GM18867 (cell line): Measurements from ENCODE around the gene TPO.
"Not testable (repeated sequence)": the region's sequence is repeated elsewhere in the genome, so short reads cannot be mapped to it uniquely, and the experiment has no call there.

ENCODE experiments used
- ATAC-seq: cut with Tn5 transposase; IDR thresholded peaks from one replicate; pipeline ENCODE4 v1.9.1; 2021; ENCODE audit warnings: mild to moderate bottlenecking, moderate library complexity; ENCODE audit not compliant: unreplicated experiment

Gene TPO

GRCh38 chr2:1550076-1550475 is 136.8 kb downstream of the TPO start:
- ATAC-seq = no peak

DNA sequence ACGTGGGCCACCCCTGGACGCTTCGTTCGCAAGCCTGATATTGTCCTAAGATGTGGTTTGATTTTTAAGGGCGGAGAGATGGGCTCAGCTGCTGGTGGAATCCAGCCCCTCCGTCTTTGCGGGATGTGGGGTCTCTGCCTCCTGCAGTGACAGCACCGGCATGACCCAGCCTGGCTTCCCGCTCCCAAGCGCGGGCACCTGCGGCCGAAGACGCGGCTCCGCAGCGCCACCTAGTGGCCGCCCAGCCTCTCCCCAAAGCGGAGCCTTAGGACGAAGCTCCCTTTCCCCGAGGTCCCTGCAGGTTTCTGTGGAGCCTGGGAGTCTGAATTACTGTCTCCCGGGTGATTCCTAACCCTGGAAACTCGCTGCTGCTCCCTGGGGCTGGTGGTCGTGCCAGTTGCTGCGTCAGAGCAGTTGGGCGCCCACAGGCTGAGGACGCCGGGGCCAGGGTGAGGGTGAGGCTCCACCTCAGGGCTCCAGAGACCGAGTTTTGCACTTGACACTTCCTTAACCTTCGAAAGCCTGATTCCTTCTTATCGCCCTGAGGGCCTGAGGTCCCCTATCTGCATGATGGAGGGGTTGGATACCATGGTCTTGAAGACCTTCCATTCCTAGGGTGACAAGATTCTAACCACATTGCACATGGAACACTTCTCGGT is 137.5 kb downstream of the TPO start:
- ATAC-seq = peak; percentile 70

GRCh38 chr2:1551905-1552304 is 138.6 kb downstream of the TPO start:
- ATAC-seq = no peak

DNA sequence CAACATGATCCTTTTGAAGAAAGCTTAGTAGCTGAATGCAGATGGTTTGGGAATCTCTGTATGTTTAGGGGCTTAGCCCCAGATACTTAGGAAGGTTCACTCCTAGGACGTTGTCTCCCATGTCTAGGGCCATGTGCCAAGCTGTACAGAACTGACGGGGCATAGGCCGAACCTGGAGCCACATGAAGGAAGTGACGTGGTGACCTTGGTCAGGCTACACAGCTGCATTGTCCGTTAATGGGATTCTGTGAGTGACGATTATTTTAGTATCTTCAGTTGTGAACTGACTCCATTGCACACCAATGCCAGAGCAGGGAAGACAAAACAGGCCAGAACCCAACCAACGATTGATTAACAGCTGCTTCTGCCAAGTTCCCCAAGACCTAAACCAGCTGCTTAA is 139.3 kb downstream of the TPO start:
- no peak for ATAC-seq

DNA sequence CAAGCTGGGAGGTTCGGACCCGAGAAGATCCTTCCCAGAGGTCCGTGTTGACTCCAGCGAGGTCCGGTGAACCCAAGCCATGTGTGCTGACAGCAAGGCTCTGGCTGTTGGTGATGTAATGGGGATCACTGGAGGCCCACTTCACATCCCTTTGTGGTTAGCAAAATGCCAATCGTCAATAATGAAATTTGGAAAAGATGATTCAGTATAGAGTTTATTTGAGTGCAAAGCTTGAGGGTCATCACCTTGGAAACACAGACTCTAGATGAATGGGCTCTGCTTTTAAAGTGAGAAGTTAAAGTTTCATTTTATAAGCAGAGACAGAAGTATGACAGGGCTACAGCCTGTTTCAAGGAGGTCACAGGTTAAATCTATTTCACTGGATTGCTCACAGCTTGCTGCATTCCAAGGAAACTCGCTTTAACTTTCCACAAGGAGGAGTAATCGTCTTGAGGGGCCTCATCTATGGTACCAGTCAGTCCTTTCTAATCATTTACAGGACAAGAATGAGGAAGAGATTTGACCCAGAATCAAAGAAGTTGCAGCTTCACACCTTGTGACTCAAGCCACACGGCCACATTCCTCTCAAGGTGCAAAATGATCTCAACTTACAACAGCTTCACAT is 140.5 kb downstream of the TPO start:
- no peak for ATAC-seq

- ATAC-seq = no peak
Observed at GRCh38 chr2:1556286-1556685, 143.0 kb downstream of the TPO start.

DNA sequence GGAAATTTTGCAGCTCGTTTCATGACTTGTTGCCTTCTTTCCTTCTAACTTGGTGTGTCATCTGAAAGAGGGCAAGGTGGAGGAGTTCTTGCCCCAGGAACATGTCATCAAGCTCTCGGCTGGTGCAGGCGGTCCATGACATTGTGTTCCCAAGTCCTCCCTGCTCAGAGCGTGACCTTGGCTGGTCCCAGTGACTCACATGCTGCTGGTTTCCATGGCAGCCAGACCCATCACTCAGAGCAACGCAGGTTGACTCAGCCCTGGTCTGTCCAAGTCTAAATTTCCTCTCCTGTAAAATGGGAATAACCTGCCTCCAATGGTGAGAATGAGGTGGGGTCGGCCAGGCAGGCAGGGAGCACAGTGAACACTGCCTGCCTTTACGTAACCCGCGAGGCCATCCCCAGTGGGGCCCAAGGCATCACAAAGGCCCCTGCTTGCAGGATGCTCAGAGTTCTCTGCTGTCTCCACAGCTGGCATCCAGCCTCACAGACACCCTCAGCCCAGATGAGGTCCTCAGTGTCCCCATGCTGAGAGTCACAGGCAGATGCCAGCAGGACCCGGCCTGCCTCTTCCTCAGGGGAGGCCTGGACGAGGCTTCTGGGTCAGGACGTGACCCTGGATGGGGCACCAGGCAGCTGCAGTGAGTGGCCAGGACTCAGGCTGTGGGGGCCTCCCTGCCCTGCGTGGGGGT is 143.7 kb downstream of the TPO start:
- ATAC-seq = no peak

- ATAC-seq = no peak
Observed at GRCh38 chr2:1557467-1557820, 144.2 kb downstream of the TPO start.

GRCh38 chr2:1559589-1560175 is 146.4 kb downstream of the TPO start:
- ATAC-seq = no peak

DNA sequence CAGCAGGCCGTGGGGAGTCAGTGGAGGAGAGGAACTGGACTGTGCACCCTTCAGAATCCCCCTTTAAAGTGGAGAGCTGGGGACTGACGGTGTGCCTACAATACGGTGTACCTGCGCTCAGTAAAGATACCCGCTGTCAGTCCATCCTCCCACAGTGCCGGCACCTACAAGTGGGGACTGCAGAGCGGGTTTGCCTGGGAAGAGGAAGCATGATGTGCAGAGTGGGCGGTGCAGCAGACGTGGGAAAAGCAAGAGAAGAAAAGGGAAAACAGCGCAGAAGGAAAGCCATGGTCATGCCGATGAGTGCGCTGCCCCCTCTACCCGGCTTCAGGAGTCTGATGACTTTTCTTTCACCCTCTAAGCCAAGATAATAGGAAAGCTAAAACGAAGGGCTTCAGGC is 148.0 kb downstream of the TPO start:
- no peak for ATAC-seq

DNA sequence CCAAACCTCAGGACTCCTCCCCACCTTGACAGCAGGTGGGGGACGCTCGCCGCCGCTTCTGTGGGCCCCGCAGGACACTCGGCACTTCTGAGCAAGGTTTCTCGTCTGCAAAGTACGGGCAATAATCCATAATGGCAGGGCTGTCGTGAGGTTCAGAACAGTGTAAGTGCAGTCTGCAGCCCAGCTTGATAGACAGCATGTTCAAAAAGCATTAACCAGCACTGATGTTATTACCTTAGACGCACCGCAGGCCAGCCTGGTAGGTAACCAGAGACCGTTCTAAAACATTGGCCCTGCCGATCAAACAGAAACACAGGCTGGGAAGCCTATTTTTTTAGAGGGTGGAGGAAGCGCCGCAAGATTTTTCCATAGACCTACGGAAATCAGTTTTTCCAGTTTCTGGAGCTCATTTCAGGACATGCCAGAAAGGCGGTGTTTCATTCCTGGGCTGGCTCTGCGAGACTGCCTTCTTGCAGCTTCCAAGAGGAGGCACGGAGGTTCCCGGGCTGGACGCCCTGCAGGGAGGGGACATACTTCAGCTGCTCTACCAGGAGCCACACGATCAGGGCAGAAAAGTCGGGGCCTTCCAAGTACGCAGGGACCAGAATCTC is 148.7 kb downstream of the TPO start:
- no peak for ATAC-seq

DNA sequence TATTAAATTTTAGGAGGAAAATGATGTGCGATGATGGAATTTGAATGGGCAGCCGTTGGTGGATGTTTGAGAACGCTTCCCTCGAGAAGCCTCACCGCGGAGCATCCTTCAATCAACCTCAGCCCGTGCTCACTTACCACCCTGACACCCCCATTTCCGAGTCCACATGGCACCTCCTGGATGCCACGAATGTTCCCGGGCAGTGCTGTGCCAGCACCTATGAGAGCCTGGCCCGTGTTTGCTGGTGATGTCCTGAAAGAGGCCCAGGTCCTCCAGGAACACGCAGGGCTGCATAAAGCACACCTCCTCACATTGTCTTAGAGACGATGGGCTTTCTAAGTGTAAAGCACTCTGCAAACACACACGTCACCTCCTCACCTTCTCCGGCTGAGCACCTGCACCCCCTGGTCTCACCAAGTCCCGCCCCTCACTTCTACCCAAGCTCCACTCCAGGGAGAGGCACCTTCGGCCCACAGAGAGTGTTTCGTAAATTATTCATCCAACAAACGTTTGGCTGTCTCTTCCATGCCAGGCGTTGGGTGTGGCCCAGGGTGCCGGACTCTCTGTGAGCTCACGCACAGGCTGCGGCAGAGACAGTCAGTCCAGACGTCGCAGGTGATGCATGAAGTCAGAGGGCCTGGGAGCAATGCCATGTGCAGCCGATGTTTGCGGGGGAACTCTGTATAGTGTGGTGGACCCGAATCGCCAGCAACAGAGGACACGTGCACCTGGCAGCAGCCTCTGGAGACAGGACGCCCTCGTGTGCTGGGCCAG is 150.0 kb downstream of the TPO start:
- no peak for ATAC-seq

GRCh38 chr2:1563943-1564891 is 151.0 kb downstream of the TPO start:
- no peak for ATAC-seq

GRCh38 chr2:1567556-1568344 is 154.5 kb downstream of the TPO start:
- ATAC-seq = no peak

DNA sequence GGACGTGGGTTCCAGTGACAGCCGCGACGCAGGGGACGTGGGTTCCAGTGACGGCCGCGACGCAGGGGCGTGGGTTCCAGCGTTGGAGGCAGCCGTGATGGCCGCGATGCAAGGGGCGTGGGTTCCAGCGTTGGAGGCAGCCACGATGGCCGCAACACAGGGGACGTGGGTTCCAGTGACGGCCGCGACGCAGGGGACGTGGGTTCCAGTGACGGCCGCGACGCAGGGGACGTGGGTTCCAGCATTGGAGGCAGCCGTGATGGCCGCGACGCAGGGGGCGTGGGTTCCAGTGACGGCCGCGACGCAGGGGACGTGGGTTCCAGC is 155.0 kb downstream of the TPO start:
- ATAC-seq = not testable (repeated sequence)

DNA sequence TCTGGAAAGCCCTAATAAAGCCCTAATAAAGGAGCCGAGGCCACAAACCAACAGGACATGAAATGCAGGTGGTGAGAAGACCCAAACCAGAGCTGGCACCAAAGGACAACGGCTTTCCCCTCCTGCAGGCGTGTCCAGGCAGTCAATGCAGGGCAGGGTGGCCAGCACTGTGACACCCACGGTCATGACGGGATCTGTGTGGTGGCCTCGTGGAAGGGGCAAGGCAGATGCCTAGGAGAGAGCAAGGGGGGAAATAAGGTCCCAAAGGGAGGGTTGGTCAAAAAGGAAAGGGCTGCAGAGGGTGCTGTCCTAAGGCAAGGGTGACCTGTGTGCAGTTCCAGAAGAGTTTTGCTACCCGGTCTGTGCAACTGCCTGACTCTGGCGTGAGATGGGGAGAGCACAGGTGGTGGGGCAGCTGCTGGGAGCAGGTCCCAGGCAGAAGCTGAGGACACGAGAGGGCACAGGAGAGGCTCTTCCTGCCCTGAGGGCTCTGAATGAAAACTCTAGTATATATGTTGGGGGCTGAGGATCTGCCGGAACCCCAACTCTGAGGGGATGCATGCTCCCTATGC is 156.7 kb downstream of the TPO start:
- ATAC-seq = no peak

- no peak for ATAC-seq
Observed at GRCh38 chr2:1571477-1572417, 158.5 kb downstream of the TPO start.

DNA sequence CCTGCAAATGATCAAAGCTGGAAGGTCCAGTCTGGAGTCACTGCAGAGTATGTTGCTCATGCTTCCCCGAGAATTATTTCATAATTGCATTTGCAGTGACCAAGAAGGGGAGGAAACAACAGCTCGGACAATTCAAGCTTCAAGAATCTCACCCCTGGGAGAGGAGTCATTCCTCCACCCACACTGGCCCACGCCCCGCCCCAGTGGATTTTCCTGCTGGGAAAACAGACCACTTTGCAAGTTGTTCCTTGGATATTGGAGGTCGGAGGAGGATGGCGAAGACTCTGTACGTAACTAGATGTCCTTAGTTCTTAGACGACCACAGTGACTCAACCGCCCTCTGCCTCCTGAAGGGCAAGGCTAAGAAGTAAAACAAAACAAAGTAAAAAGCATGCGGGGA is 159.4 kb downstream of the TPO start:
- ATAC-seq = no peak
